PFSK-1 (cell line): ENCODE measurements around the gene ATG2A.

Experiments
- POLR2AphosphoS5 ChIP-seq: IDR thresholded peaks from 2 replicates; pipeline ENCODE4 v1.6.1; 2012; ENCODE audit warnings: low read depth, mild to moderate bottlenecking, control low read depth, low read length, moderate library complexity
- SIN3A ChIP-seq: IDR thresholded peaks from 2 replicates; pipeline ENCODE4 v1.6.1; 2012; ENCODE audit warnings: mild to moderate bottlenecking, low read length, moderate library complexity, borderline replicate concordance; ENCODE audit not compliant: insufficient read depth
- TAF1 ChIP-seq: IDR thresholded peaks from 2 replicates; pipeline ENCODE4 v1.6.1; 2012; ENCODE audit warnings: low read length, control low read depth, borderline replicate concordance; ENCODE audit not compliant: insufficient read depth
- TF ChIP-seq, protein P1 (sequence below), 2 experiments: IDR thresholded peaks; 2 replicates each; pipeline versions ENCODE4 v1.6.1 to v1.8.0; 2011 to 2012; ENCODE audit warnings: low read depth in 2 of 2, low read length in 2 of 2, control low read depth in 1 of 2, inconsistent platforms in 1 of 2, mild to moderate bottlenecking in 1 of 2, moderate library complexity in 1 of 2; ENCODE audit not compliant: insufficient read depth in 1 of 2

DNA sequence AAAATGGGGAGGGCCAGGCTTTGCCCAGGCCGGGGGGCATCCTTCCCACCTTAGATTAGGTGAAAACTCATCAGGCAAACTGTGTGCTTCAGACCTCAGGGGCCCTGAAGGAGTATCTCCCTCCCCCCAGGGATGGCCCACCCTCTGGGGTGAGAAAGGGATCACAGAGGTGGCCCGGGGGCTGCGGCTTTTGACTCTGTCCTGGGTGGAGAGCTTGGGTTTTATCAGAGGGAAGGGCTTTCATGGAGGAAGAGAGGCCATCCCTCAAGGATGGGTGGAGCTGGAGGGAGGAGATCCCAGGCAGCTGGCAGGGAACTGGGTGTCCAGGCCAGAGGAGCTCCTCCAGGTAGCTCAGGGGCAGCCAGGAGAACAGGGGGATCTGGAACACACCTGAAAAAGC is 4.4 kb upstream of the ATG2A start:
- TF ChIP-seq TAF1 (no peak), SIN3A (no peak), POLR2AphosphoS5 (no peak)
- TF ChIP-seq, protein P1, sequence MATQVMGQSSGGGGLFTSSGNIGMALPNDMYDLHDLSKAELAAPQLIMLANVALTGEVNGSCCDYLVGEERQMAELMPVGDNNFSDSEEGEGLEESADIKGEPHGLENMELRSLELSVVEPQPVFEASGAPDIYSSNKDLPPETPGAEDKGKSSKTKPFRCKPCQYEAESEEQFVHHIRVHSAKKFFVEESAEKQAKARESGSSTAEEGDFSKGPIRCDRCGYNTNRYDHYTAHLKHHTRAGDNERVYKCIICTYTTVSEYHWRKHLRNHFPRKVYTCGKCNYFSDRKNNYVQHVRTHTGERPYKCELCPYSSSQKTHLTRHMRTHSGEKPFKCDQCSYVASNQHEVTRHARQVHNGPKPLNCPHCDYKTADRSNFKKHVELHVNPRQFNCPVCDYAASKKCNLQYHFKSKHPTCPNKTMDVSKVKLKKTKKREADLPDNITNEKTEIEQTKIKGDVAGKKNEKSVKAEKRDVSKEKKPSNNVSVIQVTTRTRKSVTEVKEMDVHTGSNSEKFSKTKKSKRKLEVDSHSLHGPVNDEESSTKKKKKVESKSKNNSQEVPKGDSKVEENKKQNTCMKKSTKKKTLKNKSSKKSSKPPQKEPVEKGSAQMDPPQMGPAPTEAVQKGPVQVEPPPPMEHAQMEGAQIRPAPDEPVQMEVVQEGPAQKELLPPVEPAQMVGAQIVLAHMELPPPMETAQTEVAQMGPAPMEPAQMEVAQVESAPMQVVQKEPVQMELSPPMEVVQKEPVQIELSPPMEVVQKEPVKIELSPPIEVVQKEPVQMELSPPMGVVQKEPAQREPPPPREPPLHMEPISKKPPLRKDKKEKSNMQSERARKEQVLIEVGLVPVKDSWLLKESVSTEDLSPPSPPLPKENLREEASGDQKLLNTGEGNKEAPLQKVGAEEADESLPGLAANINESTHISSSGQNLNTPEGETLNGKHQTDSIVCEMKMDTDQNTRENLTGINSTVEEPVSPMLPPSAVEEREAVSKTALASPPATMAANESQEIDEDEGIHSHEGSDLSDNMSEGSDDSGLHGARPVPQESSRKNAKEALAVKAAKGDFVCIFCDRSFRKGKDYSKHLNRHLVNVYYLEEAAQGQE (IDR thresholded peaks at IDR 0.05; ENCODE audit: insufficient read depth in 1 of 2, low read depth in 2 of 2, low read length in 2 of 2), result no peak
